Smooth muscle cell (in vitro differentiated cells): ENCODE data around the gene PPP1CB. TPM values are rescaled to one million over a fixed set of nuclear protein-coding genes. Genes with fewer than 3 reads are reported as not detected.
"Not testable (repeated sequence)": the region's sequence is repeated elsewhere in the genome, so short reads cannot be mapped to it uniquely, and the experiment has no call there.

Source experiments
- DNase-seq: peaks from one replicate; lab custom pipeline; 2025; ENCODE audit not compliant: unreplicated experiment; lab: John Stamatoyannopoulos, UW
- H2AFZ ChIP-seq: fragments of 200-600 bp; sonication (generic); 2 replicates; pipeline ENCODE4 v1.6.0; 2016; ENCODE audit warnings: antibody characterized with exemption, low read depth, mild to moderate bottlenecking
- H3F3A ChIP-seq: fragments of 200-600 bp; sonication (generic); 2 replicates; pipeline ENCODE4 v1.6.0; 2017; ENCODE audit warnings: antibody characterized with exemption, low read depth
- H3K27ac ChIP-seq: fragments of 200-600 bp; sonication (generic); 2 replicates; pipeline ENCODE4 v1.5.1; 2016; ENCODE audit warnings: low read depth, mild to moderate bottlenecking
- H3K27me3 ChIP-seq: fragments of 200-600 bp; sonication (generic); 2 replicates; pipeline ENCODE4 v1.6.1; 2016; ENCODE audit warnings: low read depth, mild to moderate bottlenecking
- H3K36me3 ChIP-seq: fragments of 200-600 bp; sonication (generic); 2 replicates; pipeline ENCODE4 v1.5.1; 2016; ENCODE audit warnings: low read depth
- H3K4me1 ChIP-seq: fragments of 200-600 bp; sonication (generic); 2 replicates; pipeline ENCODE4 v1.5.1; 2016; ENCODE audit warnings: low read depth
- H3K4me2 ChIP-seq: fragments of 200-600 bp; sonication (generic); 2 replicates; pipeline ENCODE4 v1.6.0; 2016; ENCODE audit warnings: mild to moderate bottlenecking
- H3K4me3 ChIP-seq: fragments of 200-600 bp; sonication (generic); 2 replicates; pipeline ENCODE4 v1.5.1; 2016; ENCODE audit warnings: mild to moderate bottlenecking
- H3K79me2 ChIP-seq: fragments of 200-600 bp; sonication (generic); 2 replicates; pipeline ENCODE4 v1.6.0; 2016; ENCODE audit warnings: low read depth, mild to moderate bottlenecking
- H3K9ac ChIP-seq: fragments of 200-600 bp; sonication (generic); 2 replicates; pipeline ENCODE4 v1.6.0; 2016; ENCODE audit warnings: low read depth
- H3K9me3 ChIP-seq: fragments of 200-600 bp; sonication (generic); replicated peaks from 2 replicates; pipeline ENCODE4 v1.5.1; 2016; ENCODE audit warnings: low read depth
- H4K20me1 ChIP-seq: fragments of 200-600 bp; sonication (generic); 2 replicates; pipeline ENCODE4 v1.6.0; 2016; ENCODE audit warnings: low read depth
- WGBS: methylation state at CpG from one replicate; pipeline ENCODE4 v1.1.7; 2016; ENCODE audit warnings: low lambda C conversion rate; 5-methylcytosine and 5-hydroxymethylcytosine counted together
- polyA plus RNA-seq: library from polyadenylated mRNA; unstranded; fragments of >200 nt; fragmentation: Nextera tagmentation; extraction: Ambion mirVana; gene quantifications from 2 replicates; pipeline ENCODE4 v1.2.1, GENCODE V29; 2016
- total RNA-seq: library from RNA; depleted of rRNA; stranded (reverse); fragments of >200 nt; gene quantifications from 2 replicates; pipeline ENCODE4 v1.2.3, GENCODE V29; 2014
- TF ChIP-seq, protein P1 (sequence below): fragments of 200-600 bp; sonication (generic); IDR thresholded peaks from 2 replicates; pipeline ENCODE4 v1.5.1; 2017; ENCODE audit warnings: borderline replicate concordance, mild to moderate bottlenecking, antibody characterized with exemption; ENCODE audit not compliant: insufficient read depth, poor library complexity, severe bottlenecking

Gene PPP1CB
- total and polyA plus RNA-seq, 2 experiments from 2014 or later = 66.8 to 193 TPM

- no peaks in the 10 kb centered on the region for H3K4me1 ChIP-seq
- TF ChIP-seq, protein P1, sequence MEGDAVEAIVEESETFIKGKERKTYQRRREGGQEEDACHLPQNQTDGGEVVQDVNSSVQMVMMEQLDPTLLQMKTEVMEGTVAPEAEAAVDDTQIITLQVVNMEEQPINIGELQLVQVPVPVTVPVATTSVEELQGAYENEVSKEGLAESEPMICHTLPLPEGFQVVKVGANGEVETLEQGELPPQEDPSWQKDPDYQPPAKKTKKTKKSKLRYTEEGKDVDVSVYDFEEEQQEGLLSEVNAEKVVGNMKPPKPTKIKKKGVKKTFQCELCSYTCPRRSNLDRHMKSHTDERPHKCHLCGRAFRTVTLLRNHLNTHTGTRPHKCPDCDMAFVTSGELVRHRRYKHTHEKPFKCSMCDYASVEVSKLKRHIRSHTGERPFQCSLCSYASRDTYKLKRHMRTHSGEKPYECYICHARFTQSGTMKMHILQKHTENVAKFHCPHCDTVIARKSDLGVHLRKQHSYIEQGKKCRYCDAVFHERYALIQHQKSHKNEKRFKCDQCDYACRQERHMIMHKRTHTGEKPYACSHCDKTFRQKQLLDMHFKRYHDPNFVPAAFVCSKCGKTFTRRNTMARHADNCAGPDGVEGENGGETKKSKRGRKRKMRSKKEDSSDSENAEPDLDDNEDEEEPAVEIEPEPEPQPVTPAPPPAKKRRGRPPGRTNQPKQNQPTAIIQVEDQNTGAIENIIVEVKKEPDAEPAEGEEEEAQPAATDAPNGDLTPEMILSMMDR = no peak
Observed at GRCh38 chr2:28737655-28738054, 14.0 kb upstream of the PPP1CB start.

GRCh38 chr2:28742619-28743018 is 9.0 kb upstream of the PPP1CB start:
- H3K9ac ChIP-seq, H2AFZ ChIP-seq, H3K27ac ChIP-seq, H3K27me3 ChIP-seq, H3K4me2 ChIP-seq, H3K4me1 ChIP-seq, H3K4me3 ChIP-seq, H4K20me1 ChIP-seq, H3K36me3 ChIP-seq, H3F3A ChIP-seq, DNase-seq, H3K9me3 ChIP-seq, H3K79me2 ChIP-seq: not testable (repeated sequence)
- 97% methylated on average over 6 of the region's 6 CpGs for WGBS

More at GRCh38 chr2:28737655-28738054, 14.0 kb upstream of the PPP1CB start:
- no peaks in the 10 kb centered on the region for H3K79me2 ChIP-seq
- no peaks in the 10 kb centered on the region for H3K9me3 ChIP-seq
- H3K27me3 ChIP-seq = no peaks in the 10 kb centered on the region
- H3K9ac ChIP-seq = no peak overlapping the region
- DNase-seq = no peak
- no peak overlapping the region for H3K4me3 ChIP-seq
- 100% methylated on average over 1 of the region's 1 CpG for WGBS
- no peak overlapping the region for H2AFZ ChIP-seq
- no peaks in the 10 kb centered on the region for H3F3A ChIP-seq
- no peaks in the 10 kb centered on the region for H3K36me3 ChIP-seq
- no peaks in the 10 kb centered on the region for H4K20me1 ChIP-seq
- H3K4me2 ChIP-seq = no peak overlapping the region
- H3K27ac ChIP-seq = no peak overlapping the region

- no peaks in the 10 kb centered on the region for H3K27me3 ChIP-seq
- WGBS = 84% methylated on average over 2 of the region's 2 CpGs
- DNase-seq = no peak
- H3F3A ChIP-seq = no peaks in the 10 kb centered on the region
- H3K27ac ChIP-seq = no peak overlapping the region
- H3K4me2 ChIP-seq = no peak overlapping the region
- no peak overlapping the region for H3K9ac ChIP-seq
- TF ChIP-seq, protein P1 = no peak
- H3K79me2 ChIP-seq = no peaks in the 10 kb centered on the region
- H3K9me3 ChIP-seq = no peaks in the 10 kb centered on the region
- H3K4me1 ChIP-seq = no peaks in the 10 kb centered on the region
- no peak overlapping the region for H3K4me3 ChIP-seq
- H3K36me3 ChIP-seq = no peaks in the 10 kb centered on the region
- H2AFZ ChIP-seq = no peak overlapping the region
- H4K20me1 ChIP-seq = no peaks in the 10 kb centered on the region
Observed at GRCh38 chr2:28745225-28745624, 6.4 kb upstream of the PPP1CB start.

DNA sequence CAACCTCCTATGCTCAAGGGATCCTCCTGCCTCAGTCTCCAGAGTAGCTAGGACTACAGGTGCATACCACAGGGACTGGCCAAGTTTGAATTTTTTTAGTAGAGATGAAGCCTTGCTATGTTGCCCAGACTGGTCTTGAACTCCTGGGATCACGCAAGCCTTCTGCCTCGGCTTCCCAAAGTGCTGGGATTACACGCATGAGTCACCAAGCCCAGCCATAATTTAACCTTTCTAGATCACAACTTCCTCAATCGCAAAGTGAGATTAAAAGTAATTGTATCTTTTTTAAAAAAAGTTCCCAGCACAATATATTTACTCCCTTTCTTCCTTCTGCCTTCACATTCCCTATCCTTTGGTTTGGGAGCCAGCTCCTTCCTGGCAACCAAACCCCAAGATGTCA is 5.8 kb upstream of the PPP1CB start:
- Histone ChIP-seq H3K4me2 (no peak overlapping the region), H3K79me2 (no peaks in the 10 kb centered on the region), H3K9ac (no peak overlapping the region), H3K27ac (no peak overlapping the region), H2AFZ (no peak overlapping the region), H3K4me3 (no peak overlapping the region), H4K20me1 (no peaks in the 10 kb centered on the region), H3F3A (no peaks in the 10 kb centered on the region), H3K9me3 (no peaks in the 10 kb centered on the region), H3K4me1 (no peaks in the 10 kb centered on the region), H3K27me3 (no peaks in the 10 kb centered on the region), H3K36me3 (no peaks in the 10 kb centered on the region)
- TF ChIP-seq, protein P1 = no peak
- WGBS = 92% methylated on average over 4 of the region's 4 CpGs
- DNase-seq = no peak
